Measurements from ENCODE around the gene LAMB3.
"Not testable (repeated sequence)": the region's sequence is repeated elsewhere in the genome, so short reads cannot be mapped to it uniquely, and the experiment has no call there.

- TF ChIP-seq CTCF (conservative IDR thresholded peaks at IDR 0.05); EZH2 (IDR thresholded peaks at IDR 0.05; ENCODE audit: low read depth): not testable (repeated sequence)
Observed at GRCh38 chr1:209700686-209701085, 48.5 kb upstream of the LAMB3 start.

Measured in PC-9 (cell line).